Bone marrow (tissue), 2 donors: ENCODE data around the gene MON2.
A peak's percentile ranks its signal among the peaks of the same experiment; 100 is the strongest.
"Not testable (repeated sequence)": the region's sequence is repeated elsewhere in the genome, so short reads cannot be mapped to it uniquely, and the experiment has no call there.

Source experiments
- DNase-seq, 2 donors: peaks; one replicate each; lab custom pipeline; 2025; lab: John Stamatoyannopoulos, UW

MON2 gene, protein sequence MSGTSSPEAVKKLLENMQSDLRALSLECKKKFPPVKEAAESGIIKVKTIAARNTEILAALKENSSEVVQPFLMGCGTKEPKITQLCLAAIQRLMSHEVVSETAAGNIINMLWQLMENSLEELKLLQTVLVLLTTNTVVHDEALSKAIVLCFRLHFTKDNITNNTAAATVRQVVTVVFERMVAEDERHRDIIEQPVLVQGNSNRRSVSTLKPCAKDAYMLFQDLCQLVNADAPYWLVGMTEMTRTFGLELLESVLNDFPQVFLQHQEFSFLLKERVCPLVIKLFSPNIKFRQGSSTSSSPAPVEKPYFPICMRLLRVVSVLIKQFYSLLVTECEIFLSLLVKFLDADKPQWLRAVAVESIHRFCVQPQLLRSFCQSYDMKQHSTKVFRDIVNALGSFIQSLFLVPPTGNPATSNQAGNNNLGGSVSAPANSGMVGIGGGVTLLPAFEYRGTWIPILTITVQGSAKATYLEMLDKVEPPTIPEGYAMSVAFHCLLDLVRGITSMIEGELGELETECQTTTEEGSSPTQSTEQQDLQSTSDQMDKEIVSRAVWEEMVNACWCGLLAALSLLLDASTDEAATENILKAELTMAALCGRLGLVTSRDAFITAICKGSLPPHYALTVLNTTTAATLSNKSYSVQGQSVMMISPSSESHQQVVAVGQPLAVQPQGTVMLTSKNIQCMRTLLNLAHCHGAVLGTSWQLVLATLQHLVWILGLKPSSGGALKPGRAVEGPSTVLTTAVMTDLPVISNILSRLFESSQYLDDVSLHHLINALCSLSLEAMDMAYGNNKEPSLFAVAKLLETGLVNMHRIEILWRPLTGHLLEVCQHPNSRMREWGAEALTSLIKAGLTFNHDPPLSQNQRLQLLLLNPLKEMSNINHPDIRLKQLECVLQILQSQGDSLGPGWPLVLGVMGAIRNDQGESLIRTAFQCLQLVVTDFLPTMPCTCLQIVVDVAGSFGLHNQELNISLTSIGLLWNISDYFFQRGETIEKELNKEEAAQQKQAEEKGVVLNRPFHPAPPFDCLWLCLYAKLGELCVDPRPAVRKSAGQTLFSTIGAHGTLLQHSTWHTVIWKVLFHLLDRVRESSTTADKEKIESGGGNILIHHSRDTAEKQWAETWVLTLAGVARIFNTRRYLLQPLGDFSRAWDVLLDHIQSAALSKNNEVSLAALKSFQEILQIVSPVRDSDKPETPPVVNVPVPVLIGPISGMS (N-terminal part only)

DNA sequence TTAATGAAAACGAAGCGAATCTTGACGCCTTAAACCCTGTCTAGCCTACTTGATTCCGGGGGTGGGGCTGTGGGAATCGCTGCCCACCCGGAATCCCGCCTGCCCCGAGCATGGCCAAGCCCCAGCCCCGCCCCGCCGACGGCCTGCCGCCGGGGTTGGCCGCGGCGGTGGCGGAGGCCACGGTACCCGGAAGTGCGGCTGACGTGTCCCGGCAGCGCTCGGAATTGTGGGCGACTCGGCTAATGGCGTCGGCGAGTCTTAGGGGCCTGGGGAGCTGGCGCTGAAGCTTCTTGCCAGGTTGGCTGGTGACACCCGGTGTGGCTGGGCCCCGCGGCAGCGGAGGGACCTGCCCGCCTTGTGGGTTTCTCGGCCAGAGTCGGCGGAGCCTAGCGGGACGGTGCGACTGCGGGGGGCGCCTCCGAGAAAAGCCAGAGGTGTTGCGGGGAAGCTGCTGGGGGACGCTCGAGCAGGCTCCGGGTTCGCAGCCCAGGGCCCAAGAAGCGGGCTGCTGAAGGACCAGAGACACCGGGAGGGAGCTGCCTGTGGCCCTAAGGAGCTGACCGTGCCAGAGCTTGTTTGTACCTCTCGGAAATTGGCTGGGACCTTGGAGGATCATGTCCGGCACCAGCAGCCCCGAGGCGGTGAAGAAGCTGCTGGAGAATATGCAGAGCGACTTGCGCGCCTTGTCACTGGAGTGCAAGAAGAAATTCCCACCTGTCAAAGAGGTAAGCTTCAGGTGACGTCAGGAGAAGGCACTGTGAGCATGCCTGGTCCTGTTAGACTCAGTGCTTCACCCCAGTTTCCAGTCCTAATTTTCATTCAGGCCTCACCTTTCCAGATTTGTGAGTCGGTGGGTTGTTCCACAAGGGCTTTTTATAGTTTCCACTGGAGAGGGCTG is at the start of gene MON2:
MON2 (plus strand) TSS at position 233 of the 898 bp plus-strand sequence; CDS start at position 615, 382 bp downstream.
- DNase-seq = peak; percentile 54 to 77

DNA sequence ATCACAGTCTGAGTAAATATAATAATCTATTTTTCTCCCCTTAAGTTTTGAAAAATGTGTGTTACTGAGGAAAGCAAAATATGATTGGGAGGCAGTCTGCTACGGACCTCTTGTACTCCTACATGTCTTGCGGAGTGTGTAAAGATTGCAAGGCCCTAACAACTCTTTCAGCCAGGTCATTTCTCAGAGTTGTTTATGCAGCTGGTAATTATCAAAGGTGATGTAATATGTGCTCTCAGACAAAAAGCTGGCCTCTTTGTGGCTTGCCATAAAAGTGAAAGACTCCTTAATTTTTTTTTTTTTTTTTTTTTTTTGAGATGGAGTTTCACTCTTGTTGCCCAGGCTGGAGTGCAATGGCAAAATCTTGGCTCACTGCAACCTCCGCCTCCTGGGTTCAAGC is 40.5 kb upstream of the MON2 start:
- DNase-seq = no peak

DNA sequence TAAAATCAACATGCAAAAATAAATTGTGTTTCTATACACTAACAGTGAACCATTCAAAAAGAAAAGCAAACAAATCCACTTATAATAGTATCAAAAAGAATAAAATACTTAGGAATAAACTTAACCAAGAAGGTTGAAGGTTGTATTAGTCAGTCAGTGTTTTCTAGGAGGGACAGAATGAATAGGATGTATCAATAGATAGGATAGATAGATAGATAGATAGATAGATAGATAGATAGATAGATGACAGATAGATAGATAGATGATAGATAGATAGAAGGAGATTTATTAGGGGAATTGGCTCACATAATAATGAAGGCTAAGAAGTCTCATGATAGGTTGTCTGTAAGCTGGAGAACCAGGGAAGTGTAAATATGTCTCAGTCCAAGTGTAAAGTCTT is 37.2 kb upstream of the MON2 start:
- no peak for DNase-seq

DNA sequence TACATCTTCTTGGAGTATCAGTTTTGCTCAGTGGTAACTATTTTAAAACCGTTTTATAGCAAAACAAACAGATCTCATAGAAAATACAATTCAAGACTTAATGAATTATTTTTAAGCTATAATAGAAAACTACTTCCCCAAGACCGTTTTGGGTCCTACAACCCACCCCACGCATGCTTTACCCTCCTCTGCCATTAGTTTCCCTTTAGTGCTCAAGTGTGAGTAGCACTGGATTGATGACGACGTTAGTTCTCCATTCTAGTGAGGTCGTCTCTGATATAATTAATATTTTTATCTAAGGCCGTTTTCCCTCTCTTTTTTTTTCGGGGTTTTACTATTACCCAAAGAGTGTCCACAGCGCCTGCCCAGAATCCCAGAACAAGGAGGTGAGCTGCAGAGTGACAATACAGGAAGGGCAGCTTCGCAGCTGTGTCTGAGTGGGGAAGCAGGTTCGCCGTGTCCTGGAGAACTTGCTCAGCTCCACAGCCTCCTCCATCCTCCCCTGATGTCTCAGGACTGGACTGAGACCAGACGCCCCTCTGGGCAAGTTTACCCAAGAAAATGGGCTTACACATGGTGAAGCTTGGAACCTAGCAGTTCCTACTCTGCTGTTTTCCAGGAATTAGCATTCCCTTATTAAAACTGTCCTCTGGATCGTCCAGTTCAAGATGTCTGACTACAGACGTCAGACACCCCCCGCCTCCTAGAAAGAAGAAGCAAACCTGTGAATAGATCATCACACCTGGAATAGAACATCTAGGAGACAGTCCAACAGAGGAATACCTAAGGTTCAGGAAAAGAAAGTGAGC is 31.9 kb upstream of the MON2 start:
- DNase-seq = peak in 1 of 2 donors; percentile 20

DNA sequence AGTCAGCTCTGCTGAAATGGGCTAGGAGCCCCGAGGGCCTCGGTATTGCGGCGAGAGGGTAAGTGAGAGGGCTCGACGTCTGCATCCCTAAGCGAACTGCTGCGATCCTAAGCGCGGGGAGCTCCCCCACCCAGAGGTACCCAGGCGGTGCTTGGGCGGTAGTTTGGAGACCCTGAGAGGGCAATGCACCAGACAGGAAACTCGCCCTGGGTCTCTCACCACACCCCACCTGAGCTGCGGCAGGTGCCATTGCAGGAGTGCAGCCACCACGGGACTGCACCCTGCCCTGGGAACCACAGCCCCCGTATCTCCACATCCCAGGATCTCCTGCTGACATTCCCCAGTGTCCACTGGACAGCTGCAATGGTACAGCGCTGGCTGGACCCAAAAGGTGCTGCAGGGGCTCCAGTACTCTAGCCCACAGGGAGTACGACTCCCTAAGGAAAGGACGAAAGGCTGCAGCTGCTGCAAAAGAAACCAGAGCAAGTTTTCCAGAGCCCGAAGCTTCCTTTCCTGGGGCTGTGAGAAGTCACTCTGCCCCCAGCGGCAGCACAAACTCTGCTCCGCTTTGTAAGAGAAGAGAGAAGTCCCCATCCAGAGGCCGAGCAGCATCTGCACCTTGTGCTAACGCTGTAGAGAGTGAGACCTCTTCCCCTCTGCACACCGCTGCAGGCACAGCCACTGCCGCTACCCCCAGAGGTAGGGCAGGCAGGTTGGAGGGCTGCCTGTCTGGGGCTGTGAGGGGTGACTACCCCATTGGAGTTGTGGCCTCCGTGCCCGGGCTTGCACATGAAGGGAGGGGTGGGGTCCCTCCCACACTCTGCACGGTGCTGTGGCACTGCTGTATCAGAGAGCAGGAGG is 31.1 kb upstream of the MON2 start:
- peak in 1 of 2 donors; percentile 51 for DNase-seq

DNA sequence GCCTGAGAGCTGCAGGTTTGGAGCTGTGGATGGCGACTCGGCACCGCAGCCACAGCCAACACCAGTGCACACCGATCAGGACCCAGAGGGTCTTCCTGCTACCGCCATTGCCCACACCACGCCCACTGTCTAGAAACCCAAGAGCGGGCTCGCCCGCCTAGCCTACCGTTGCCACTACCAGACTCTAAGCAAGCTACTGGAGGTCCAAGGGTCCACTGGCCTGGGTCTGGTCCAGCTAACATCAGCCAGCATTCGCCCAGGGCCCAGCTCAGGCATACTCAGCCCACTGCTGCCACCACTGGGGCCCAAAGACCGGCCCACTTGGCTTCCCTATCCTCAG is 30.5 kb upstream of the MON2 start:
- no peak for DNase-seq

DNA sequence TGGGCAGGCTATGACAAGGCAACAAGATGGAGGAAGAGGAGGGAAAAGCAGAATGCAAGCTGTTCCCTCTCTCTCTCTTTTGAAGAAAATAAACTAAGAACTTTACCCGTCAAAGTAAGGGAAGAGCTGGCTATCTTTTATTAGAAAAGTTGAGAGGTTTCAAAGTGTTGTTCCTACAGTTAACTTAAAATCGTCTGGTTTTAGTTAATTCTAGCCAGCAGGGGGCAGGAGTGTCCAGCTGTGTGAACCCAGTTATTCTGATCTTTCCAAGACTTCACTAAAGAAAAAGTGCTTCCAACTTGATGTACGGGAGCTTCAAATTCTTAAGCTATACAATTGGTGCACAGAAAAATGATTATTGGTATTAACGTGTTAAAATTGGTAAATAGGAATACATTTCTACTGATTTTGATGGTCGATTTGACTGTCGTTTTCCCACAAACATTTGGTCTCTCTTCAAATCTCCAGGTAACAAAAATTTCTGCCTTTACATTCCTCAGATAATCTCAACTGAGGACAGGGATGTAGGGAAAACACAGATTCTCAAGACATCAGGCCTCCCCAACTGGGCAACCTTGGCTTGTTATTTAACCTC is 28.4 kb upstream of the MON2 start:
- peak in 1 of 2 donors; percentile 29 for DNase-seq

DNA sequence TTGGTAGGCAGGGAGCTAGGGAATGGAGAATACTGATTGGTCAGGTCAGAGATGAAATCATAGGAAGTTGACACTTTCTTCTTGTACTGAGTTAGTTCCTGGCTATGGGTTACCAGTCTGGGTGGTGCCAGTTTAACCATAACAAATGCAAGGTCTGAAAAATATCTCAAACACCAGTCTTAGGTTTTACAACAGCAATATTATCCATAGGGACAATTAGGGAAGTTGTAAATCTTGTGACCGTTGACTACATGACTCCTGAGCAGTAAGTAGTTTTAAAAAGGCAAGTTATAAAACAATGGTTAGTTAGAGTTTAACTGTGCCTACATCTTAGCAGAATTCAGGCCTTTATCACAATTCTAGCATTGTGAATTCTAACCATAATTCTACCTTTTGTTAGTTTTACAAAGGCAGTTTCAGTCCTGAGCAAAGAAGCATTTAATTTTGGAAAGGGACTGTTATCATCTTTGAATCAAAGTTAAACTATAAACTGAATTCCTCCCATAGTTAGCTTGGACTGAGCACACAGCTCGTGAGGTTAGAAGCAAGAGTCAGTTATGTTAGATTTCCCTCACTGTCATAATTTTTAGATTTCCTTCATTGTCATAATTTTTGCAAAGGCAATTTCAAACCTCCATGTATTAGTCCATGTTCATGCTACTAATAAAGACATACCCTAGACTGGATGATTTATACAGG is 19.7 kb upstream of the MON2 start:
- DNase-seq = no peak

DNA sequence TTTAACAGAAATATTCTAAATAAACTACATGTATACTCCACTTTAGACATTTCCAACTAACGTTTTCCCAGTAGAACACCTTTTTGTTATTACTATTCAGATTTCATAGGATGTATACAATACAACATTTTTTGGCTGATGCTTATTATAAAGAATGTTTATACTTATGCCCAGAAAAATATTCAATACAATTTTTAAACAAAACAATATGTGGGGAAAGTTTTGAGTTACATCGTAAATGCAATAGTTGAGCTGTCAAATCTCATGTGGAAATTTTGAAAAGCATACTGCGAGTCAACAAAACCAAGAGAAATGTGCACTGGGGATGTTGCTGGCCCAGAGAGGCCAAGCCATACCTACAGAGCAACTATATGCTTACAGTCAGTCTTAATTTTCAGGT is 18.2 kb upstream of the MON2 start:
- DNase-seq = no peak

DNA sequence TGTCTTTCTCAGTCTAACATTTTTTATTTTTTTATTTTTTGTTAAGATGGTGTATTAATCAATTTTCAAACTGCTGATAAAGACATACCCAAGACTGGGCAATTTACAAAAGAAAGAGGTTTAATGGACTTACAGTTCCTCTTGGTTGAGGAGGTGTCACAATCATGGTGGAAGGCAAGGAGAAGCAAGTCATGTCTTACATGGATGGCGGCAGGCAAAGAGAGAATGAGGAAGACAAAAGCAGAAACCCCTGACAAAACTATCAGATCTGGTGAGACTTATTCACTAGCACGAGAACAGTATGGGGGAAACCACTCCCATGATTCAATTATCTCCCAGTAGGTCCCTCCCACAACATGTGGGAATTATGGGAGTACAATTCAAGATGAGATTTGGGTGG is 11.2 kb upstream of the MON2 start:
- DNase-seq = not testable (repeated sequence)

DNA sequence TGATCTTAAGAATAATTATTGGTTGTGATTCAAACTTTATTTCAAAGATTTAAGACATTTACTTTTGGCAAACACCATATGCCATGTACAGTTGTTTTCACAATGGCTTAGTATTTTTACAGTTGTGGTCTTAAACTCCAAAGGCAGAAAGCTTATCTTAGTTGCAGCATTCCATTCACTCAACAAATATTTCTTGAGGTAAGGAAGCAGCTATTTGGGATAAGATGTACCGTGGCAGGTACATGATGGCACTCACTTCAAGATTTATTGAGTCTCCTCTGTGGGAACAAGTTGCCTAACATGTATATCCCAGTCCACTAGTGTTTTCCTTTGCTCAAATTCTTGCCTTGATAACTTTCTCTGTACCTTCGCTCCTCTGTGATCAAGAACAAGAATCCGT is 8.0 kb upstream of the MON2 start:
- DNase-seq = no peak

DNA sequence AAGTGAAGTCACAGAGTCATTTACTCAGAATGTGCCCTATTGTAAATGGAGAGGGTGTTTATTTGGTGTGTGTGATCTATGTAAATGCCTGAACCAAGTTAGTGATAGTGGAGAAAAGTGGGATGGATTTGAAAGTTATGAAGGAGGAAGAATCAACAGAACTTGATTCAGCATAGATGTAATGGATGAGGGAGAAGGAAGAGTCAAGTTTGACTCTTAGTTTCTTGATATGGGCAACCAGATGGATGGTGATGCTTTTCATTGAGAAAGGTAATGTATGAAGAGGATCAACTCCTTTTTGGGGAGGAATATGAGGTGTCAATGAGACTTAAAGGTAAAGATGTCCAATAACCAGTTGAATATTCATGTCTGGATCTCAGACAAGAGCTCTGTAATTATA is 6.7 kb upstream of the MON2 start:
- DNase-seq = no peak

DNA sequence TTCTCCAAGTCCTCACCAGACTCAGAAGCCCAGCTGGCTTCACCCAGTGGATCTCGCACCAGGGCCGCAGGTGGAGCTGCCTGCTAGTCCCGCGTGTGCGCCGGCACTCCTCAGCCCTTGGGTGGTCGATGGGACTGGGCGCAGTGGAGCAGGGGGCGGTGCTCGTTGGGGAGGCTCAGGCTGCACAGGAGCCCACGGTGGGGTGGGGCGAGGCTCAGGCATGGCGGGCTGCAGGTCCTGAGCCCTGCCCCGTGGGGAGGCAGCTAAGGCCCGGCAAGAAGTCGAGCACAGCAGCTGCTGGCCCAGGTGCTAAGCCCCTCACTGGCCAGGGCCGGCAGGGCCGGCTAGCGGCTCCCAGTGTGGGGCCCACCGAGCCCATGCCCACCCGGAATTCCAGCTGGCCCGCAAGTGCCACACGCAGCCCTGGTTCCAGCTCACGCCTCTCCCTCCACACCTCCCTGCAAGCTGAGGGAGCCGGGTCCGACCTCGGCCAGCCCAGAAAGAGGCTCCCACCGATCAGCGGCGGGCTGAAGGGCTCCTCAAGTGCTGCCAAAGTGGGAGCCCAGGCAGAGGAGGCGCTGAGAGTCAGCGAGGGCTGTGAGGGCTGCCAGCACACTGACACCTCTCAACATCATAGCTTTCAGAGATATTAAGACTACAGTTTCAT is 5.3 kb upstream of the MON2 start:
- DNase-seq = not testable (repeated sequence)

DNA sequence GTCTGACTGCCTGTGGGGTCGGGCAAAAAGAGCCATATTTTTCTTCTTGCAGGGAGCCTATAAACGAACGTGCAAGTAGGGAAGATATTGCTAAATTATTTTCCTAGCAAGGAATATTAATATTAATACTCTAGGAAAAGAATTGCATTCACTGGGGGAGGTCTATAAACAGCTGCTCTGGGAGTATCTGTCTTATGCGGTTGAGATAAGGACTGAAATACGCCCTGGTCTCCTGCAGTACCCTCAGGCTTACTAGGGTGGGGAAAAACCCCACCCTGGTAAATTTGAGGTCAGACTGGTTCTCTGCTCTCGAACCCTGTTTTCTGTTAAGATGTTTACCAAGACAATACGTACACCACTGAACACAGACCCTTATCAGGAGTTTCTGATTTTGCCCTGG is 3.4 kb upstream of the MON2 start:
- not testable (repeated sequence) for DNase-seq

DNA sequence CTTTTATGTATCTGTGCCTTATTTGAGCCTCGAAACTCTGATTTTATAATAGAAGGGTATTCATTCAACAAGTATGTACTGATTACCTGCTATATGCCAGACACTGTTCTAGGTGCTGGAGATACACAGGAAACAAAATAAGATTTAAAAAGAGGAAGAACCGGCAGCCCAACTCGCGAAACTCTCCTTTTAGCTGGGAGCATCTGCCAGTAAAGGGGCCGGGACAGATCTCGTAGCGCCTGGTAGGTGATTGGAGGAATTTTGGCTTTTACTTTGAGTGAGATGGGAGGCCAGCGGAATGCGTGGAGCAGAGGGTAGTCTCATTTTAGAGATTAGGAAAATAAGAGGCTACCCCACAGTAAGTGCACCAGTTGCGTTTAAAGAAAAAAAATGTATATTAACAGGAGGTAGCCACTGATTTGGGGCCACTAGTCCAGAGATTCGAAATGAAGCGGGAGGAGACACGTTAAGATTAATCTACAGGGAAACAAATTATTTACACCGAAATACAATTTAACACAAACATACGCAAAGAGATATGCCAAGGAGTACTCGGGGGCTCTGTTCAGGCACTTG is 520 bp upstream of the MON2 start:
- peak; percentile 18 to 56 for DNase-seq

DNA sequence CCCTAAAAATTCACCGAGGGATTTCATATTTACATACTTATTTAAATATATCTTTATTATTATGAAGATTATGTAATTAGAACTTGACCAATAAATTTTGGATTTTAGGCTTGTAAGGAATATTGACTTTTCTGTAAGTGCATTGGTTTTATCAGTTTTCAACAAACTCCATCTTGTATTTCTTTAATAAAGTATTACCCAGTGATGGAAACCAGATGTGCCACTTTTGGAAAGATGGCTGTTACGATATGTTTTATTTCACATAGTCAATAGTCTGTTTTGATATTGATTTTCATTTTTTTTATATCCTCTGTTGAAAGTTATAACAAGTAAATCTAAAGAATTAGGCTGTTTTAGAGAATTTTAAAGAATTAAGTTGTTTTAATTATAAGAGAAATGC is 1.8 kb downstream of the MON2 start:
- no peak for DNase-seq

DNA sequence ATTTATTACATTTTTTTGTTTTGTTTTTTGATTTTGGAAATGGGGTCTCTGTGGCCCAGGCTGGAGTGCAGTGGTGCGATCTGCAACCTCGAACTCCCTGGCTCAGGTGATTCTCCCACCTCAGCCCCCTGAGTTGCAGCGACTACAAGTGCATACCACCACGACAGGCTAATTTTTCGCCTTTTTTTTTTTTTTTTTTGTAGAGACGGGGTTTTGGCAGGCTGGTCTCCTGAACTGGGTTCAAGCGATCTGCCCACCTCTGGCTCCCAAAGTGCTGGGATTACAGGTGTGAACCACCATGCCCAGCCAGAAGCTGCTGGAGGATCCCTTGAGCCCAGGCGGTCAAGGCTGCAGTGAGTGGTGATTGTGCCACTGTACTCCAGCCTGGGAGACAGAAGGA is 2.3 kb downstream of the MON2 start:
- DNase-seq = no peak

DNA sequence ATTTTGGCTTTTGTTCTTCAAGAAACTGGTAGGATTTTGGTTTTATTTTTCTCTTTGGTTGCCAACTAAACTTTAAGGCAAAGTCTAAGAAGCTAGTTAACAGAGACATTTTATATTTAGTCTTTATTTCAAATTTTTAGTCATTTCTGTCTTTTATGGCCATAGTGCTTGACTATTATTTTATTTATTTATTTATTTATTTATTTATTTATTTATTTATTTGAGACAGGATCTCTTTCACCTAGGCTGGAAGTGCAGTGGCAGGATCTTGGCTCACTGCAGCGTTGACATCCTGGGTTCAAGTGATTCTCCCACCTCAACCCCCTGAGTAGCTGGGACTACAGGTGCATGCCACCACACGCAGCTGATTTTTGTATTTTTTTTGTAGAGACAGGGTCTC is 3.1 kb downstream of the MON2 start:
- no peak for DNase-seq
